Measurements from ENCODE around the gene SMG6. TPM values are rescaled to one million over a fixed set of nuclear protein-coding genes. Genes with fewer than 3 reads are reported as not detected.

The SMG6 gene
- total RNA-seq, 1 experiment from 2014 or later: 15.3 TPM

DNA sequence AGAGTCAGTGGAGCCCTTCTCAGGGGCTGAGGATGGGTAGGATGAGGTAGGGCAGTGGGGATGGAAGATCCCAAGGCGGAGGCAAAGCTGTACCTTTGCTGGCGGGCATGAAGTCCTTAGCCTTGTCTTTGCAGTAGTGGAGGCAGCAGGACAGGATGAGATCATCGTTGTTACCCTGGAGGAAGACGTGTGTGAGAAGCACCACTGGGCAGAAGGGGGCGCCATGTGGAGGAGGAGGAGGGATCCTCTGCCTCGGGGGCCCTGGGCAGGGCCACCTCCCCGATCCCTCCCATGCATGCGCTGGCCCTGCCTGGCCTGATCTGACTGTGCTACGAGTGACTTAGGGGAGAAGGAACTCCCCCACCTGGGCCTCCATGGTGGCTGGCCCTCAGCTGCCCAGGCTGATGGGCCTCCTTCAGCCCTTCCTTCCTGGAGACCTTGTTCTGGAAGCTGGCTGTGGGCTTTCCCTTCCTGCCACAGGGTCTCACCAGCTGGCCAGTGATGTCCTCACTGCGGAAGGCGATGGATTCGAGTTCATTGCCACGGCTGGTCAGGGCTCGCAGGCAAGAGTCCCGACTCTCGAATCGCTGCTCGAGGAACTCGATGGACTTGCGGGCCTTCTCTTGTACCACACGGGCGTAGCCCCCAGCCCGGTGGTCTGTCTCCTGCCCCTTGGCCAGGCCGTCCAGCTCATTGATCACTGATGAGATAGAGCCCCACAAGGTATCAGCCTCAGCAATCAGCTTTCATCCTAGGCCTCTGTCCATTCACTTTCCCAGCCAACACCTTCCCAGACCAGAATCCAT is 238.4 kb downstream of the SMG6 start:
- H3K4me3 ChIP-seq: no peak overlapping the region
- no peaks in the 10 kb centered on the region for H3K27me3 ChIP-seq
- H3K36me3 ChIP-seq: peaks cover 2% of the 10 kb centered on the region; the same call in 1 of the 2 replicates
- H3K9me3 ChIP-seq: no peaks in the 10 kb centered on the region
- DNase-seq: no peak

DNA sequence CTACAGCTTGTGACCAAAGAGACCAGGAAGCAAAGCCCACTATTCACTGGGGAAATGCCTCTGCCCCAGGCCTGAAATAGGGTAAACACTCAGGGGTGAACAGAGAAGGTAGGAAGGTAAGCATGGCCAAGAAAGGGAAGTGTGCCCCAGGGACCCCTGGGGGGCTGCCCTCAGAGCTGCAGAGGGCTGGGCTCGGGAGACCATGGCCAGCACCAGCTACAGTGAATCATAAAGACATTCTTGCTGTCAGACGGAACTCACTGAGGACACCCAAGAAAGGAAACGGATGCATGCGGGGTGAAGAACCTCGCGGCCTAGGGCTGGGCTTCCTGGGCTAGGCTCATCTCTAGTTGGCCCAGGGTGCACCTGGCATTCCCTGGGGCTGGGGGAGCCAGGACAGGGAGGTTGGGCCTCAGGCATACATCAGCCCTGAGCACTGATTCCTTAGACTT is 239.0 kb downstream of the SMG6 start:
- H3K36me3 ChIP-seq: peaks cover 2% of the 10 kb centered on the region; the same call in 1 of the 2 replicates
- H3K9me3 ChIP-seq: no peaks in the 10 kb centered on the region
- H3K27me3 ChIP-seq: no peaks in the 10 kb centered on the region
- no peak for DNase-seq
- no peak overlapping the region for H3K4me3 ChIP-seq

DNA sequence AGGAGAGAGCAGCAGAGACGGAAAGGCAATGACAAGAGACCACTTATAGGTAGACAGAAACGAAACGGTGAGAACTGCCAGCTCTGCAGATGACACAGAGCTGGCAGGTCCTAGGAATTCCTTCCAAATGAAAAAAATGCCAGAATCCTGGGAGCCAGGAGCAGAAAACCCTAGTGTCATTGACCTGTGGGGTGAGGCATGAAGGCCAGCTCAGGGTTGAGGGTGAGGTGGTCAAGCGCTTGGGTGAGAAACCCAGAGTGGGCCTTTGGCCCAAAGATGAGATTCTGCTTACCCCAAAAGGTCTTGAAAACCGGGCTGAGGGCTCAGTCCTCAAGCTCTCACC is 239.5 kb downstream of the SMG6 start:
- no peak overlapping the region for H3K4me3 ChIP-seq
- H3K27me3 ChIP-seq: no peaks in the 10 kb centered on the region
- no peaks in the 10 kb centered on the region for H3K9me3 ChIP-seq
- DNase-seq: no peak
- peaks cover 2% of the 10 kb centered on the region; the same call in 1 of the 2 replicates for H3K36me3 ChIP-seq

DNA sequence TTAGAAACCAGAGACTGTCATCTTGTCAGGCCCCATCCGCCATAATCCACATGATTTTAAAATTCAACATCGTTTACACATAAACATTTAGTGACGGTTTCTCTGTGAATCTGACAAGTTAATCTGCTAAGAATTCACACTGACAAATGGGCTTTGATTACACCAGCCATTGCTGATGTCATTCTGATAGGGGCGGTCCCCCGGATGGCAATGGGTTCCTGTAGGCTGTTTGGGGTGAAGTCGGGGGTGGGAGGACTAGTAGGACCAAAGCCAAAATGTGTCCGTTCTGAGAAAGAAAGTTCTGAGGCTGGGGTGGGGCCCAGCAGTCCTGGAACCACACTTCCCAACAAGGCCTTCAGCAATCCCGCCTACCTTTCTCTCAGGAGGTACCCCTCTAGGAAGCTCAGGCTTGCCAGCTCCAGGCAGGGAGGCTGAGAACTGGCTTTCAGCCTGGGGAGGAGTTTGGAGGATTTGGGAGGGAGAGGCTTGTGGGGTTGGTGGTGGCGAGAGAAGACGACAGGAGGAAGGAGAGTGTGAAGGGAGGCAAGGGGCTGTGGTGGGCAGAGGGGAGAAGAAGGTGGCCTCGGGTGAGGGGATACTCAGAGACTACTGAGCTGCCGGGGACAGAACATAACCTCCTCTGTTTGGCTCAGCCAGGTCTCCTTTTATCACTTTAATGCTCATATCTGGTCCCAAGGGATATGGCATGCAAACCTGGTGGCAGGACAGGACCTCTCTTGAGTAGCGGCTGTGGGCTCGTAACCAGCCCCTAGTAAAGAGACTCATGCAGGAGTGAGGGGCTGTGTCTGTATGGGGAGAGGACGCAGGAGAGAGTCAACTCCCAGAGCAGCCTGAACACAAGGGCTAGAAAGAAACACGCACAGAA is 240.1 kb downstream of the SMG6 start:
- no peaks in the 10 kb centered on the region for H3K27me3 ChIP-seq
- no peaks in the 10 kb centered on the region for H3K9me3 ChIP-seq
- DNase-seq: no peak
- H3K36me3 ChIP-seq: peaks cover 2% of the 10 kb centered on the region; the same call in 1 of the 2 replicates
- H3K4me3 ChIP-seq: no peak overlapping the region

DNA sequence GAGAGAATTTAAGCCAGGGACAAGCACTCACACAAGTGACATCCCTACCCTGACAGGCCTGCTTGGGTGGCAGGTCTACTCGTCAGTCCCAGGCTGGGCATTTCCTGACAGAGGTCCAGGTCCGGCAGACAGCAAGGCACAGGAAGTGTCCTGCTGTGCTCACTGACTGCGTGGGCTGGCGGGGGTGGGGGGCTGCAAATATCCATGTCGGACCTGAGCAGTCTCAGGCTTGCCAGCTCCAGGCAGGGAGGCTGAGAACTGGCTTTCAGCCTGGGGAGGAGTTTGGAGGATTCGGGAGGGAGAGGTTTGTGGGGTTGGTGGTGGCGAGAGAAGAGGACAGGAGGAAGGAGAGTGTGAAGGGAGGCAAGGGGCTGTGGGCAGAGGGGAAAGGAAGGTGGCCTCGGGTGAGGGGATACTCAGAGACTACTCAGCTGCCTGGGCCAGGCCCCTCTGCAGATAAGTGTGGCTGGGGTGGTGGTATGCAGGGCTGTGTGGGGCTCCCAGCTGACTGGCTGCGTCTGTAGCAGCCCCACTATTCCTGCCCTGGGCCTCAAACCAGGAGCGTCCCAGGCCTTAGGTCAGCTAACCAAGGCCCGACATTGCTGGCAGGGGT is 240.9 kb downstream of the SMG6 start:
- H3K27me3 ChIP-seq: no peaks in the 10 kb centered on the region
- H3K36me3 ChIP-seq: peaks cover 2% of the 10 kb centered on the region; the same call in 1 of the 2 replicates
- peak; percentile 76 for DNase-seq
- H3K9me3 ChIP-seq: no peaks in the 10 kb centered on the region
- H3K4me3 ChIP-seq: no peak overlapping the region

DNA sequence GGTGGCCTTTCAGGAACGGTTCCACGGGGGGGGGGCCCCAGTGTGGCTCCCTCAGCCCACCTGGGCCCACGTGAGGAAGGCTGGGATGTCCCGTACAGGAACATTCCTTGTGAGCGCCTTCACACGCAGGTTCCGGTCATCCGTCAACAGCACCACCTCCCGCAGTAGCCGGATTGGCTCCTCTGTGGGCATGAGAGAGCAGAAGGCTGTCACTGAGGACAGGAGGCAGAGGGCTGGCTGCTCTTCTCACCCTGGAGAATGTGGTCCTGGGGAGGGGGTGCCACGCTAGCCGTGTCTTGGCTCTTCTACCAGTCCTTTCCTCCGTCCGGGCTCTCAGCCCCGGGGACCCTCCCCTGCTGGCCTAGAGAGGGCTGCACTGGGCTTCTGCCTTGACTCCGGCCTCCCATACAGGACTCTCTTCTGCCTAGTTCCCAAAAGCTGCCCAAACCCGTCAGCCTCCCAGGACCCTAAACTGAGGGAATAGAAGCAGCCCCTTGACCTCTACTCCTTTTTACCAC is 242.1 kb downstream of the SMG6 start:
- Histone ChIP-seq H3K9me3 (no peaks in the 10 kb centered on the region), H3K27me3 (no peaks in the 10 kb centered on the region), H3K36me3 (peaks cover 2% of the 10 kb centered on the region; the same call in 1 of the 2 replicates), H3K4me3 (no peak overlapping the region)
- DNase-seq: no peak

DNA sequence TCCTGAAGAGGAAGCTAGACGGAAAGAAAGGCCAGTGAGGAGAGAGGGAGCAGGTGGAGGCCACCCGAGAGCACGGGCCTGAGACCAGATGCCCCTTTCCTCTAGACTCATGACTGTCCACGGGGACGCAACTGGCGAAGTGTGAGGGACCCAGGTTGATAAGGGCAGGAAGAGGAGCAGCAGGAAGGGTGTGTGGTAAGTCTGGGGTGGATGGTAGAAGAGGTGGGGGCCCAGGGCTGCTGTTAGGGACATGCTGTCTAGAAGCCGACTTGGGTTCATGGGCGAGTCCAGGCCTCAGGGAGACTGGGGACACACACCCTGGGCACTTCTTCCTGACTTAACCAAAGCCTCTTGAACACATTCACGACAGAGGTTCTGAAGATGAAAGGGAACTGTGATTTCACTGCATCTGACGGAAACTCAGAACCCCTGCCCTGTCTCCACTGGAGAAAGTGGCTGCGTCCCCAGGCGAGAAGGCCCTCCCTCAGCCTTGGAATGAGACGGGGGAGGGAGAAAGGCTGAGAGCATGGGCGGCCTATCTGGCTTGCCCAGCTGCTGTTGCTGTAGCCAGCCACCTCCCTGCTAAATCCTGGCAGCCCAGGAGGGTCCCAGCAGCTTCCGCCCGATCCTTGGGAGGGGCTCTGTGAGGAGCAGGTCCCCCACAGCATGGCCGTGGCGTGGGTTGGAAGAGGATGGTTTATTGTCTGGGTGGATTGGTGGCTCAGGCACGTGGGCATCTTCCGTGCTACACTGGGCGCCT is 242.7 kb downstream of the SMG6 start:
- Histone ChIP-seq H3K4me3 (no peak overlapping the region), H3K27me3 (no peaks in the 10 kb centered on the region), H3K36me3 (peaks cover 2% of the 10 kb centered on the region; the same call in 1 of the 2 replicates), H3K9me3 (no peaks in the 10 kb centered on the region)
- no peak for DNase-seq

DNA sequence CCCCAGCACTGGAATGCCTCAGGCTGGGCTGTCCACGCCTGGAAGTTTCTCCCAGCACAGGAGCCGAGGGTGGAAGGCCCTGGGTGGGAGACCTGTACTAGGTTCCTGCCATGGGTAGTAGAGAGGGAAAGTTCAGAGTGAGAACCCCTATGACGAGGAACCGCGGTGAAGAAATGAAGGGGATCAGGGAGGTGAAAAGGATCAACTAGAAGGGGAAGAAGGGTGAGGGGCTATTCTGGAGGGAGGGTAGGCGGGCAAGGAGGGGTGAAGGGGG is 243.3 kb downstream of the SMG6 start:
- no peak overlapping the region for H3K4me3 ChIP-seq
- H3K36me3 ChIP-seq: peaks cover 2% of the 10 kb centered on the region; the same call in 1 of the 2 replicates
- DNase-seq: no peak
- no peaks in the 10 kb centered on the region for H3K9me3 ChIP-seq
- H3K27me3 ChIP-seq: no peaks in the 10 kb centered on the region

DNA sequence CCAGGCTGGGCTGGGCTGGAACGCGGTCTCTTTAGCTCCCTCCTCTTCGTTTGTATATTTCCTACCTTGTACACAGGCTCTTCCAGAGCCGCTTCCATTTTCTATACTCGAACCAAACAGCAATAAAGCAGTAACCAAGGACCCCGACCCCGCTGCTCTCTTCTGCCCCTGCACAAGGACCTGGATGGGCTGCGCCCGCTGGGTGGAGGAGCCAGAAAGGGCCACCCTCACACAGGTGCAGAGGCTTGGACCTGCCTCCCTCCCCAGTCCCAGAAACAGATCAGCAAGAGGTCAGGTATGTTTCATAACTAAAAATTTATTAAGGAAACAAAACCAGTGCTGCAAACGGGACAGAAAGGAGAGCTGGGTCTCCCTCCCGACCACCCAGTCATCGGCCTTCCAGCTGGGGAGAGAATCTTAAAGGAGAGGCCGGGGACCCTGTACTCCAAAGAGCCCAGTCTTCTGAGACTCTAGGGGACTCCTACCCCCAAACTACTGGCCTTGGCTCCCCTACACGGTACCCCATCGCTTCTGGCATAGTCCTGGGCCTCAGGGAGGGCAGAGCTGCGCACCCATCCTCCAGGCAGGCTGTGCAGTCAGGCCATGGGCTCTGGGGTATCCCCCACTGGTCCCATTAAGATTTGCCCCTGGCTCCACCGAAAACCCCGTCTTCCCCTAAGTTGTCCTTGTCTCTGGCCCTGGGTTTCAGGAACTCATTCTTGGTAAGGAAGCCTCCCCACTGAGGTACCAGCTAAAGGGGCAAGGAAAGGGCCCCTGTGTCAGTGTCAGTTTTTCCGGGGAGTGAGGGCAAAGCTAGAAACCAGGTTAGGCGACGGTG is 243.8 kb downstream of the SMG6 start:
- Histone ChIP-seq H3K36me3 (0 out of 2 replicates have a peak, but pooled peaks cover under 1% of the 10 kb centered on the region), H3K27me3 (no peaks in the 10 kb centered on the region), H3K4me3 (no peak overlapping the region), H3K9me3 (no peaks in the 10 kb centered on the region)
- DNase-seq: no peak

DNA sequence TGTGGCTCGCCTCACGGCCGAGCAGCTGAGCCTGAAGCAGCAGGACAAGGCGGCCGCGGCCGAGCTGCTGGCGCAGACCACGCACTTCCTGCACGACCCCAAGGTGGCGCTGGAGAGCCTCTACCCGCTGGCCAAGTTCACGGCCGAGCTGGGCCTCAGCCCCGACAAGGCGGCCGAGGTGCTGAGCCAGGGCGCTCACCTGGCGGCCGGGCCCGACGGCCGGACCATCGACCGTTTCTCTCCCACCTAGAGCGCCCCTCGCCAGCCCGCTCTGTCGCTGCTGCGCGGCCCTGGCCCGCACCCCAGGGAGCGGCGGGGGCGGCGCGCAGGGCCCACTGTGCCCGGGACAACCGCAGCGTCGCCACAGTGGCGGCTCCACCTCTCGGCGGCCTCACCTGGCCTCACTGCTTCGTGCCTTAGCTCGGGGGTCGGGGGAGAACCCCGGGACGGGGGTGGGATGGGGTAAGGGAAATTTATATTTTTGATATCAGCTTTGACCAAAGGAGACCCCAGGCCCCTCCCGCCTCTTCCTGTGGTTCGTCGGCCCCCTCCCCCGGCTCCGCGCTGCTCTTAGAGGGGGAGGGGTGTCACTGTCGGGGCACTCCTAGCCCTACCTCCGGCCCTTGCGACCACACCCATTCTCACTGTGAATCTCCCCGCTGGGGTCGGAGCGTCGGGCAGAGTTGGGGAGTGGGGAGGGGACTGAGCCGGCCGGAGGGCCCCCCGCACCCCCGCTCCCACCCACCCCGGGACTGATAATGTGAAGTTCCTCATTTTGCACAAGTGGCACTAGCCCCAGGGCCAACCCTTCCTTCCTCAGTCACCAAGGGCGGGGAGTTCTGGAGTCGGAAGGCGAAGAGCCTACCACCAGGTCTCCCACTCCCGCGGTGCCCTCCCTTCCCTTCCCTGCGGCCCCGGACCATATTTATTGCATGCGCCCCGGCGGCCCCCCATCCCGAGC is 244.7 kb downstream of the SMG6 start:
- DNase-seq: no peak
- Histone ChIP-seq H3K9me3 (no peaks in the 10 kb centered on the region), H3K36me3 (no peaks in the 10 kb centered on the region), H3K4me3 (no peak overlapping the region), H3K27me3 (no peaks in the 10 kb centered on the region)

DNA sequence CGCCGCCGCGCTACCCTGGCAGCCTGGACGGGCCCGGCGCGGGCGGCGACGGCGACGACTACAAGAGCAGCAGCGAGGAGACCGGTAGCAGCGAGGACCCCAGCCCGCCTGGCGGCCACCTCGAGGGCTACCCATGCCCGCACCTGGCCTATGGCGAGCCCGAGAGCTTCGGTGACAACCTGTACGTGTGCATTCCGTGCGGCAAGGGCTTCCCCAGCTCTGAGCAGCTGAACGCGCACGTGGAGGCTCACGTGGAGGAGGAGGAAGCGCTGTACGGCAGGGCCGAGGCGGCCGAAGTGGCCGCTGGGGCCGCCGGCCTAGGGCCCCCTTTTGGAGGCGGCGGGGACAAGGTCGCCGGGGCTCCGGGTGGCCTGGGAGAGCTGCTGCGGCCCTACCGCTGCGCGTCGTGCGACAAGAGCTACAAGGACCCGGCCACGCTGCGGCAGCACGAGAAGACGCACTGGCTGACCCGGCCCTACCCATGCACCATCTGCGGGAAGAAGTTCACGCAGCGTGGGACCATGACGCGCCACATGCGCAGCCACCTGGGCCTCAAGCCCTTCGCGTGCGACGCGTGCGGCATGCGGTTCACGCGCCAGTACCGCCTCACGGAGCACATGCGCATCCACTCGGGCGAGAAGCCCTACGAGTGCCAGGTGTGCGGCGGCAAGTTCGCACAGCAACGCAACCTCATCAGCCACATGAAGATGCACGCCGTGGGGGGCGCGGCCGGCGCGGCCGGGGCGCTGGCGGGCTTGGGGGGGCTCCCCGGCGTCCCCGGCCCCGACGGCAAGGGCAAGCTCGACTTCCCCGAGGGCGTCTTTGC is 245.6 kb downstream of the SMG6 start:
- H3K4me3 ChIP-seq: no peak overlapping the region
- no peak for DNase-seq
- H3K36me3 ChIP-seq: no peaks in the 10 kb centered on the region
- H3K27me3 ChIP-seq: no peaks in the 10 kb centered on the region
- no peaks in the 10 kb centered on the region for H3K9me3 ChIP-seq

DNA sequence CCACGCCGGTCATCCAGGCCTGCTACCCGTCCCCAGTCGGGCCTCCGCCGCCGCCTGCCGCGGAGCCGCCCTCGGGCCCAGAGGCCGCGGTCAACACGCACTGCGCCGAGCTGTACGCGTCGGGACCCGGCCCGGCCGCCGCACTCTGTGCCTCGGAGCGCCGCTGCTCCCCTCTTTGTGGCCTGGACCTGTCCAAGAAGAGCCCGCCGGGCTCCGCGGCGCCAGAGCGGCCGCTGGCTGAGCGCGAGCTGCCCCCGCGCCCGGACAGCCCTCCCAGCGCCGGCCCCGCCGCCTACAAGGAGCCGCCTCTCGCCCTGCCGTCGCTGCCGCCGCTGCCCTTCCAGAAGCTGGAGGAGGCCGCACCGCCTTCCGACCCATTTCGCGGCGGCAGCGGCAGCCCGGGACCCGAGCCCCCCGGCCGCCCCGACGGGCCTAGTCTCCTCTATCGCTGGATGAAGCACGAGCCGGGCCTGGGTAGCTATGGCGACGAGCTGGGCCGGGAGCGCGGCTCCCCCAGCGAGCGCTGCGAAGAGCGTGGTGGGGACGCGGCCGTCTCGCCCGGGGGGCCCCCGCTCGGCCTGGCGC is 246.3 kb downstream of the SMG6 start:
- no peaks in the 10 kb centered on the region for H3K9me3 ChIP-seq
- no peak for DNase-seq
- no peak overlapping the region for H3K4me3 ChIP-seq
- no peaks in the 10 kb centered on the region for H3K27me3 ChIP-seq
- no peaks in the 10 kb centered on the region for H3K36me3 ChIP-seq

DNA sequence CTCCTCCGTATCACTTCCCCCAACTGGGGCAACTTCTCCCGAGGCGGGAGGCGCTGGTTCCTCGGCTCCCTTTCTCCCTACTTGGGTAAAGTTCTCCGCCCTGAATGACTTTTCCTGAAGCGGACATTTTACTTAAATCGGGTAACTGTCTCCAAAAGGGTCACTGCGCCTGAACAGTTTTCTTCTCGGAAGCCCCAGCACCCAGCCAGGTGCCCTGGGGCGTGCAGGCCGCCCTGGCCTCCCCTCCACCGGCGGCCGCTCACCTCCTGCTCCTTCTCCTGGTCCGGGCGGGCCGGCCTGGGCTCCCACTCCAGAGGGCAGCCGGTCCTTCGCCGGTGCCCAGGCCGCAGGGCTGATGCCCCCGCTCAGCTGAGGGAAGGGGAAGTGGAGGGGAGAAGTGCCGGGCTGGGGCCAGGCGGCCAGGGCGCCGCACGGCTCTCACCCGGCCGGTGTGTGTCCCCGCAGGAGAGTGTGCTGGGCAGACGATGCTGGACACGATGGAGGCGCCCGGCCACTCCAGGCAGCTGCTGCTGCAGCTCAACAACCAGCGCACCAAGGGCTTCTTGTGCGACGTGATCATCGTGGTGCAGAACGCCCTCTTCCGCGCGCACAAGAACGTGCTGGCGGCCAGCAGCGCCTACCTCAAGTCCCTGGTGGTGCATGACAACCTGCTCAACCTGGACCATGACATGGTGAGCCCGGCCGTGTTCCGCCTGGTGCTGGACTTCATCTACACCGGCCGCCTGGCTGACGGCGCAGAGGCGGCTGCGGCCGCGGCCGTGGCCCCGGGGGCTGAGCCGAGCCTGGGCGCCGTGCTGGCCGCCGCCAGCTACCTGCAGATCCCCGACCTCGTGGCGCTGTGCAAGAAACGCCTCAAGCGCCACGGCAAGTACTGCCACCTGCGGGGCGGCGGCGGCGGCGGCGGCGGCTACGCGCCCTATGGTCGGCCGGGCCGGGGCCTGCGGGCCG is 247.1 kb downstream of the SMG6 start:
- Histone ChIP-seq H3K9me3 (no peaks in the 10 kb centered on the region), H3K27me3 (no peaks in the 10 kb centered on the region), H3K4me3 (no peak overlapping the region), H3K36me3 (no peaks in the 10 kb centered on the region)
- no peak for DNase-seq
